AG04449 (cell line): Measurements from ENCODE around the gene MARCHF10.

Experiments used
- CTCF ChIA-PET: fragments of 350-600 bp; formaldehyde crosslinking; extraction: SDS; loops from one replicate; lab custom pipeline; 2021; ENCODE audit warnings: antibody characterized with exemption; lab: Yijun Ruan, JAX
- POLR2A ChIA-PET: fragments of 400-600, 350-600 bp; formaldehyde crosslinking; extraction: SDS; loops from one replicate; lab custom pipeline; 2020; ENCODE audit warnings: antibody characterized with exemption, inconsistent platforms; lab: Yijun Ruan, JAX
- DNase-seq: peaks from one replicate; pipeline ENCODE4 v3.0.0-alpha.2; 2010; ENCODE audit warnings: low read depth, low spot score
- H3K4me3 ChIP-seq: 2 replicates; pipeline ENCODE4 v1.5.1; 2011; ENCODE audit warnings: low read depth, mild to moderate bottlenecking, control low read depth, low read length
- TF ChIP-seq, protein P1 (sequence below): IDR thresholded peaks from one replicate; pipeline ENCODE4 v1.5.1; 2011; ENCODE audit warnings: mild to moderate bottlenecking, moderate library complexity, low read length, control low read depth, inconsistent platforms; ENCODE audit not compliant: insufficient read depth; ENCODE audit errors: missing control alignments

Gene MARCHF10

DNA sequence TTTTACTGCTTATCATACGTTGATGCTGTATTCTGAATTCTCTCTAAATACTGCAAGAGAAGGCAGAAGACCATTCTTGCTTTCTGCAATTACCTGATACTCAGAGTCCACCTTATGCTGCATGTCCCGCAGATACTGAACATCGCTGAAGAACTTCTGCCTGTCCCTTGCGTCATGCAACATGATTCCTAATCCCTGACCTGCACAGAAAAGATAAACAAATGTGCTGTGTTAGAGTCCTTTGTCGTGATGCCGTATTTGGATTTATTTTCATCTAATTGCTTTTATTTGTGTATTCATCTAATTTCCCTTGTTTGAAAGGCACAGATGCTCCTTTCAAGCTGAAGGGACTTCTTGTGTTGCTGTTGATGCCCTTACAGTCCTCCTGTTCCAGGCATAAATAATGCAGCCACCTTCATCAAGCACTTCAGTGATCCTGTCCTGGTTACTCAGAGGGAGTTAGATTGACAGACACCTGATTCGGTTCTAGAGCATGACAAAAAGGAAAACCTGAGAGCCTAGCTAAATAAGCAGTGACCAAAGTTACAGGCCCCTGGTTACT, 6.5 kb downstream of the MARCHF10 start:
- TF ChIP-seq, protein P1, sequence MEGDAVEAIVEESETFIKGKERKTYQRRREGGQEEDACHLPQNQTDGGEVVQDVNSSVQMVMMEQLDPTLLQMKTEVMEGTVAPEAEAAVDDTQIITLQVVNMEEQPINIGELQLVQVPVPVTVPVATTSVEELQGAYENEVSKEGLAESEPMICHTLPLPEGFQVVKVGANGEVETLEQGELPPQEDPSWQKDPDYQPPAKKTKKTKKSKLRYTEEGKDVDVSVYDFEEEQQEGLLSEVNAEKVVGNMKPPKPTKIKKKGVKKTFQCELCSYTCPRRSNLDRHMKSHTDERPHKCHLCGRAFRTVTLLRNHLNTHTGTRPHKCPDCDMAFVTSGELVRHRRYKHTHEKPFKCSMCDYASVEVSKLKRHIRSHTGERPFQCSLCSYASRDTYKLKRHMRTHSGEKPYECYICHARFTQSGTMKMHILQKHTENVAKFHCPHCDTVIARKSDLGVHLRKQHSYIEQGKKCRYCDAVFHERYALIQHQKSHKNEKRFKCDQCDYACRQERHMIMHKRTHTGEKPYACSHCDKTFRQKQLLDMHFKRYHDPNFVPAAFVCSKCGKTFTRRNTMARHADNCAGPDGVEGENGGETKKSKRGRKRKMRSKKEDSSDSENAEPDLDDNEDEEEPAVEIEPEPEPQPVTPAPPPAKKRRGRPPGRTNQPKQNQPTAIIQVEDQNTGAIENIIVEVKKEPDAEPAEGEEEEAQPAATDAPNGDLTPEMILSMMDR: no peak
- no peak for DNase-seq
- no peak overlapping the region for H3K4me3 ChIP-seq
- CTCF ChIA-PET: no interaction called here
- POLR2A ChIA-PET: no interaction called here

DNA sequence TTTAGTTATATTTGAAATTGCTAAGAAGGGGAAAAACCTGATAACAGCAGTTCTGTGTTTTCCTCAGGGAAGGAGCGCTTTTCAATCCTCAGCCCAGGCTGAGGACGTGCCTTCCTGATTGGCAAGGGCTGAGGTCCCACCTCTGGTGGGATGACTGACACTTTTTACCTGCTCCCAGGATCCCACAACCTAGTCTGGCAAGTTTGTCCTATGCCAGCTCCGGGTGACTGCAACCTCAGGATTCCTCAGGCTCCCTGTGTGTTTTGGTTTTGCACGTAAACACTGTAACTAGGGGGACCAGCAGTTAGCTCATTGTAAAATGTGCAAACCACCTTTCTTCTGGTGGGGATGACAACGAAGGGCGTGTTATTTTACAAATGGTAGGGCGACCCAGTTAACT, 7.5 kb downstream of the MARCHF10 start:
- TF ChIP-seq, protein P1: no peak
- DNase-seq: no peak
- ChIA-PET POLR2A (no interaction called here), CTCF (no interaction called here)
- no peak overlapping the region for H3K4me3 ChIP-seq

DNA sequence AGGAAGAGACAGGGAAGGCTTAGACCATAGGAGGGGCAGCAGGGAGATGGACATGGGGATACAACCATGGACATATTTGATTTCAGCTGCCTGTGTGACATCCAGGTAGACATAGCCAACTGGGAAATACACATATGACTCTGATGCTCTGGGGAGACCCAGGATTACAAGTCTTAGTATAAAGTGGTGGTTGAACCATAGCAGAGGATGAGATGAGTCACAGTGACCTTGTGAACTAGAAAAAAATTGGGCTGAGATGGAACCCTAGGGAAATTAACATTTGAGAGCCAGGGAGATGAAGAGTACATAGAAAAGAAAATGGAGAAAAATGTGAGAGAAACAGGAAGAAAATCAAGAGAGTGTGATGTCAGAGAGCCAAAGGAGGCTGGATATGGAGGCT, 10.2 kb downstream of the MARCHF10 start:
- TF ChIP-seq, protein P1: no peak
- POLR2A ChIA-PET: no interaction called here
- no peak for DNase-seq
- CTCF ChIA-PET: no interaction called here
- H3K4me3 ChIP-seq: no peak overlapping the region

DNA sequence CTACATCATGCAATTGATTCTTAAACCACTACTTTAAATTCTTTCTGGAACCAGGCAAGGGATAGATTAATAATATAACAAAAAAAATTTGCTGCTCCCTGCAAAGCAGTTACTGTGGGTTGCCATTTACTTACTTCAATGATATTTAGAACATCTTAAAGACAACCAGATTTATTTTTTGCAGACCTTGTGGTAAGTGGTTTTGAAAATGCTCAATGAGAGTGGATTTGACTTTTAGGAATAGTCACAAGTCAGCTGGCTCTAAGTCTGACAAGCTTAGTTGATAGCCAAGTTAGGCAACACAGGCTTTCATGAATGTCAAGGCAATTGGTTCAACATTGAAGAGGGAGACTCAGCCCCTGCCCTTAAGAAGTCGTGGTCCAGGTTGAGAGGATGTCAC, 11.8 kb downstream of the MARCHF10 start:
- TF ChIP-seq, protein P1: no peak
- POLR2A ChIA-PET: no interaction called here
- CTCF ChIA-PET: interaction anchor here (1.9 kb wide), 1 partner anchor 23 kb away, joined by 5 read pairs; no protein-coding TSS in a partner anchor
- no peak overlapping the region for H3K4me3 ChIP-seq
- DNase-seq: no peak

DNA sequence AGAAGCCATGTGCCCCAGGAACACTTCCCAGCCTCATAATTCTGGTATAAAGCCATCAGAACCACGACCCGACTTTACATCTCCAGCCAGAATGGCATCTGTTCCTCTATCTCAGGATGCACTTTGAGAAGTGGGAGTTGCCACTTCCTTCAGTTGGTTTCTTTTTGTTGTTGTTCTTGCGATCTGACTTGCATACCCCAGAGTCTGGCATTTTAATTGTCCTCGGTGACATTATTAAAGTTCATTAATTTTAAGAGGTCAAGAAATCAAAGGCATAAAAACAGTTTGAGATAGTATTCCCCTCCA, 13.5 kb downstream of the MARCHF10 start:
- ChIA-PET POLR2A (no interaction called here), CTCF (interaction anchor here (1.9 kb wide), 1 partner anchor 25 kb away, joined by 5 read pairs; no protein-coding TSS in a partner anchor)
- TF ChIP-seq, protein P1: no peak
- DNase-seq: no peak
- no peak overlapping the region for H3K4me3 ChIP-seq

DNA sequence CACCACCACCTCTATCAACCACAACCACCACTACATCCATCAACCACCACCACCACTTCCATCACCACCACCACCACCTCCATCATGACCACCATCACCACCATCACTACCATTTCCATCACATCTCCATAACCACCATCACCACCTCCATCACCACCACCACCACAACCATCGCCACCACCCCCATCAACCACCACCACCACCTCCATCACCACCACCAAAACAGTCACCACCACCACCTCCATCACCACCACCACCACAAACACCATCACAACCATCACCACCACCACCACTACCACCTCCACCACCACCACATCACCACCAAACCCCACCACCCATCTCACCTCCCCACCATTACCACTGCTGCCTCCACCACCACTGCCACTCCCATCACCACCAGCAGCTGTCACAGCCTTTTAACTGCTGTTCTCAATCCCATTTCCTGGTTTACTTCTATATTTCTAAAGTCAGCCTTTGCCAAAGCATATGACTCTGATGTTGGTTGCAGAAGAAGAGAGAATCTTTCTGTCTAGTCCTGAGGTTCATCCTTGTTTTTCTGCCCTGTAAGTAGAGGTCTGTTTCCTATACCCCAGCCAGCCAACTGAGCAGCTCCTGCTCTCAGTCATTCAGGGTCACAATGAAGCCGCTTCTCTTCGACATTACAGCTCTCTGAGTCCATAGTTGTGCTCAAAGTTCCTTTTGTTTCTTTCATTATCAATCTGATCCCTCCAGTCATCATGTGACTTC, 14.0 kb downstream of the MARCHF10 start:
- no peak for DNase-seq
- ChIA-PET CTCF (interaction anchor here (1.9 kb wide), 1 partner anchor 26 kb away, joined by 5 read pairs; no protein-coding TSS in a partner anchor), POLR2A (no interaction called here)
- H3K4me3 ChIP-seq: no peak overlapping the region
- TF ChIP-seq, protein P1: no peak
